Keratinocyte (primary cell): ENCODE measurements around the gene FAM3A.

Experiments
- CTCF ChIP-seq, 3 experiments: IDR thresholded peaks in 1 of 3; conservative IDR thresholded peaks in 1 of 3; optimal IDR thresholded peaks in 1 of 3; 2 replicates in 2 of 3; 3 replicates in 1 of 3; pipeline versions ENCODE3 to v1.5.1; 2011; ENCODE audit warnings: low read length in 3 of 3, mild to moderate bottlenecking in 3 of 3, moderate library complexity in 2 of 3, control low read depth in 1 of 3, inconsistent platforms in 1 of 3; ENCODE audit not compliant: insufficient read depth in 2 of 3; ENCODE audit errors: extremely low read depth in 1 of 3
- EZH2 ChIP-seq: IDR thresholded peaks from one replicate; pipeline ENCODE4 v1.6.1; 2012; ENCODE audit warnings: inconsistent platforms, mild to moderate bottlenecking, low read length, moderate library complexity

DNA sequence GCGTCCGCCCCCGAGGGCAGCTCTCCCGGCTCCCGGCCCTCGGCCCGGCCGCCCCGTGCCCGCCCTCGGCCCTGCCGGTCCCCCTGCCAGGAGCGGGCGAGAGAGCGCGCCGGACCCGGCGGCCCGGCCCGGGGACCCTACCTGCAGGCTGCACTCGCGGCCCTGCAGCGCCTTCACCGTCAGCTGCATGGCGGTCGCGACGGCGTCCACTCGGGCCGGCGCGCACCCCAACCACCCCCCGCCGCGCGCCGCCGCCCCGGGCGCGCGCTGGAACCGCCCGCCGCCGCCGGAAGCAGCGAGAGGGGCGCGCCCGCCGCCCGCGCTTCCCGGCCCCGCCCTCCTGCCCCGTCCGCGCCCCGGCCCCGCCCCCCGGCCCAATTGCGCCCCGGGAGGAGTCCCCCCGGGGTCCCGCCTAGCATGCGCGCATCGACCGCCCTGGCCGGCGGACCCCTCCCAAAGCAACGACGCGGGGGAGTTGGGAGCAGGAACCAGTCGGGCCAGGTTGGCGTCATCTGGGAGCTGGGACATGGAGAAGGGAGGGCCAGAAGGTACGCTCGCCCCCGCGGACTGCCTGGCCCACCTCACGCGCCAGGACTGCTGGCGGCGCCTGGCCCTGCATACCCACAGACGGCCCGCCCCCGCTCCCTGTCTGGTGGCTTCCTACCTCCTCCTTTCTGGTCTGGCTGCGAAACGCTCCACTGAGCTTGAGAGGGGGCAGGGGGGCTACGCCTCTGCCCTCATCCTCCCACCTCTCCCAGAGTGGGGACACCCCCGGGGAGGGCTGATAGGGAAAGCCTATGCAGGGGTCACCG, 29.4 kb downstream of the FAM3A start, which contains the start of gene UBL4A:
- TF ChIP-seq CTCF (optimal IDR thresholded peaks at IDR 0.05 in 1 of 3, IDR thresholded peaks at IDR 0.05 in 1 of 3, conservative IDR thresholded peaks at IDR 0.05 in 1 of 3; ENCODE audit: extremely low read depth in 1 of 3, insufficient read depth in 2 of 3, low read length in 3 of 3) (no peak), EZH2 (no peak)
